ENCODE results near the gene CD164. TPM values are rescaled to one million over a fixed set of nuclear protein-coding genes. Genes with fewer than 3 reads are reported as not detected.
A peak's percentile ranks its signal among the peaks of the same experiment; 100 is the strongest.

CD164 gene
- total and polyA plus RNA-seq, 2 of the 13 experiments (the other 11 are each of a cell fraction or from before 2014, with no cell fraction given): 222 to 293 TPM

DNA sequence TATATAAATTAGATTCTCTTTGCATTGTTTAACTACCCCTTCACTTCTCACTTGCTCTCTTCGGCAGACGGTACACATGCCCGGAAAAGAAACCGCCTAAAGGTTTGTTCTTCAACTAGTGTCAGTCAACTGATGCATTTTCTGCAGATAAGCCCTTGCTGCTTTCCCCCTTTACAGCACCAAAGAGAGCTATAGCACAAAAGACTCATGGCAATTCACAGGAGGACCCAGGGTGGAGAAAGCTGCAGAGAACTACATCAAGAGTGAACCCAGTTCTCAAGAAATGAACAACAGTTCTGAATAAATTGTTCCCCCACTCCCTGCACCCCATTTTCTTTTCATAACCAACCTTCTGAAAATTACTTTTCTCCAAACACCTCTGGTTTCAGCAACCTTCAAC, 8.9 kb downstream of the CD164 start (continued):
- no peak for TF ChIP-seq NFRKB (IDR thresholded peaks at IDR 0.05)
- TF ChIP-seq, protein P1, sequence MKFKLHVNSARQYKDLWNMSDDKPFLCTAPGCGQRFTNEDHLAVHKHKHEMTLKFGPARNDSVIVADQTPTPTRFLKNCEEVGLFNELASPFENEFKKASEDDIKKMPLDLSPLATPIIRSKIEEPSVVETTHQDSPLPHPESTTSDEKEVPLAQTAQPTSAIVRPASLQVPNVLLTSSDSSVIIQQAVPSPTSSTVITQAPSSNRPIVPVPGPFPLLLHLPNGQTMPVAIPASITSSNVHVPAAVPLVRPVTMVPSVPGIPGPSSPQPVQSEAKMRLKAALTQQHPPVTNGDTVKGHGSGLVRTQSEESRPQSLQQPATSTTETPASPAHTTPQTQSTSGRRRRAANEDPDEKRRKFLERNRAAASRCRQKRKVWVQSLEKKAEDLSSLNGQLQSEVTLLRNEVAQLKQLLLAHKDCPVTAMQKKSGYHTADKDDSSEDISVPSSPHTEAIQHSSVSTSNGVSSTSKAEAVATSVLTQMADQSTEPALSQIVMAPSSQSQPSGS (CRISPR knock-in tag; IDR thresholded peaks at IDR 0.05): no peak
- TF ChIP-seq PAF1 (CRISPR knock-in tag; IDR thresholded peaks at IDR 0.05): no peak
- no peak for TF ChIP-seq ZNF235 (CRISPR knock-in tag; IDR thresholded peaks at IDR 0.05; ENCODE audit: borderline replicate concordance)
- no peak for TF ChIP-seq NFKB2 (CRISPR knock-in tag; IDR thresholded peaks at IDR 0.05; ENCODE audit: borderline replicate concordance)
- no peak for TF ChIP-seq ZNF224 (CRISPR knock-in tag; IDR thresholded peaks at IDR 0.05)
- no peak for TF ChIP-seq MXI1 (IDR thresholded peaks at IDR 0.05; ENCODE audit: borderline replicate concordance, low read depth, low read length)
- no peak for TF ChIP-seq HNRNPL (IDR thresholded peaks at IDR 0.05; ENCODE audit: low read depth, low read length)
- no peak for TF ChIP-seq NFIB (CRISPR knock-in tag; IDR thresholded peaks at IDR 0.05; ENCODE audit: borderline replicate concordance)
- TF ChIP-seq, protein P2, sequence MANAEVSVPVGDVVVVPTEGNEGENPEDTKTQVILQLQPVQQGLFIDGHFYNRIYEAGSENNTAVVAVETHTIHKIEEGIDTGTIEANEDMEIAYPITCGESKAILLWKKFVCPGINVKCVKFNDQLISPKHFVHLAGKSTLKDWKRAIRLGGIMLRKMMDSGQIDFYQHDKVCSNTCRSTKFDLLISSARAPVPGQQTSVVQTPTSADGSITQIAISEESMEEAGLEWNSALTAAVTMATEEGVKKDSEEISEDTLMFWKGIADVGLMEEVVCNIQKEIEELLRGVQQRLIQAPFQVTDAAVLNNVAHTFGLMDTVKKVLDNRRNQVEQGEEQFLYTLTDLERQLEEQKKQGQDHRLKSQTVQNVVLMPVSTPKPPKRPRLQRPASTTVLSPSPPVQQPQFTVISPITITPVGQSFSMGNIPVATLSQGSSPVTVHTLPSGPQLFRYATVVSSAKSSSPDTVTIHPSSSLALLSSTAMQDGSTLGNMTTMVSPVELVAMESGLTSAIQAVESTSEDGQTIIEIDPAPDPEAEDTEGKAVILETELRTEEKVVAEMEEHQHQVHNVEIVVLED (CRISPR knock-in tag; IDR thresholded peaks at IDR 0.05; ENCODE audit: borderline replicate concordance): no peak

DNA sequence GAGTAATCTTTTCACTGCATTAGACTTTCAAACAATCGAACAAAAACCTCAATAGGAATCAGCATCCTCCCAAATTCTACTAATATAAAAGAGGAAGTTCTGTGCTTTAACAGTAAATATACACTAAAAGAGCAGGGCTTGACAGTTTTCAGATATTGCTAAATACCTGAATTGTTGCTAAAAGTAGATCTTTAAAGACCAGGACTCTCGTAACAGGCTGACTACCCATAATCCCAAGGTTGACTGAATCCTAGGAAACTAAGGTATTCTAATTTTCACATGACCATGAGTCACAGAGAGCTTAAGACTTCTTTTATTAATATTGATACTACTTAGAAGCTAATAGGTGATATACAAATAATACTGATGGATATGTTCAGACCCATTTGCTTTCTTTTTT, 10.1 kb downstream of the CD164 start:
- in situ Hi-C loops (cut with HindIII; ENCODE audit: extremely low pct_ligation_motif_present, low pct_unique_long_range_greater_than_20kb) (no loop called here), intact Hi-C loops (cut with micrococcal nuclease; ENCODE audit: unreplicated experiment) (no loop called here)
- Histone ChIP-seq H3K4me1 (ENCODE audit: insufficient read depth, low read length) (no peaks in the 10 kb centered on the region), H3K9me3 (ENCODE audit: low read length) (no peaks in the 10 kb centered on the region), H3K36me3 (replicated peaks in 1 of 2; ENCODE audit: control insufficient read depth in 1 of 2, insufficient read depth in 2 of 2, low read length in 2 of 2) (peaks cover 16 to 89% of the 10 kb centered on the region in 2 experiments), H3K27me3 (ENCODE audit: control insufficient read depth in 1 of 2, insufficient read depth in 2 of 2, low read length in 2 of 2) (no peaks in the 10 kb centered on the region), H4K20me1 (ENCODE audit: insufficient read depth, low read length) (peaks cover 5% of the 10 kb centered on the region; the same call in 1 of the 2 replicates), H3K4me2 (ENCODE audit: low read depth, low read length) (no peak overlapping the region), H3K27ac (ENCODE audit: extremely low read length, insufficient read depth, low read length) (no peak overlapping the region), H2AFZ (ENCODE audit: low read length) (no peak overlapping the region), H3K79me2 (ENCODE audit: insufficient read depth, low read length) (peaks cover 19% of the 10 kb centered on the region), H3K9ac (ENCODE audit: insufficient read depth, low read depth, low read length) (no peak overlapping the region), H3K4me3 (replicated peaks in 1 of 3; ENCODE audit: insufficient read depth in 1 of 3, low read depth in 2 of 3, low read length in 3 of 3) (no peak overlapping the region)
- ATAC-seq: no peak
- FAIRE-seq: no peak
- ChIA-PET CTCF (ENCODE audit: low intra/inter-chr PET ratio, low total read pairs) (no interaction called here), POLR2A (no interaction called here)
- 93% methylated on average over 2 of the region's 2 CpGs for WGBS (ENCODE audit: low lambda C conversion rate)
- TF ChIP-seq RBFOX2 (IDR thresholded peaks at IDR 0.05; ENCODE audit: low read depth, low read length): 0 out of 2 replicates have a peak, but pooled peaks have one; percentile 41
- no peak for TF ChIP-seq SETDB1 (CRISPR knock-in tag; IDR thresholded peaks at IDR 0.05; ENCODE audit: borderline replicate concordance)
- DNase-seq (ENCODE audit: low spot score): no peak
- no TSS peak for BruUV-seq (replicated peaks)

All from HepG2 (cell line).